ENCODE measurements around the gene TMEM59. TPM values are rescaled to one million over a fixed set of nuclear protein-coding genes. Genes with fewer than 3 reads are reported as not detected.
"Not testable (repeated sequence)": the region's sequence is repeated elsewhere in the genome, so short reads cannot be mapped to it uniquely, and the experiment has no call there.

Gene TMEM59
- total RNA-seq, 4 donors from 2014 or later = 238 to 466 (median 352) TPM

- 72 to 78% methylated on average over 7 of the region's 25 CpGs for WGBS, 2 donors (ENCODE audit: low coverage in 1 of 2)
- TF ChIP-seq POLR2AphosphoS5 (IDR thresholded peaks at IDR 0.05) = no peak
- TF ChIP-seq EP300 (IDR thresholded peaks at IDR 0.05) = no peak
- no peak for TF ChIP-seq POLR2A (IDR thresholded peaks at IDR 0.05)
- no peak for TF ChIP-seq CTCF (IDR thresholded peaks at IDR 0.05)
- ATAC-seq = no peak
Measured at GRCh38 chr1:54096227-54096876, 43.3 kb upstream of the TMEM59 start.

GRCh38 chr1:54095546-54096226 is 42.7 kb upstream of the TMEM59 start:
- no peaks in the 10 kb centered on the region for H3K27me3 ChIP-seq
- TF ChIP-seq EP300 (IDR thresholded peaks at IDR 0.05) (no peak), POLR2A (IDR thresholded peaks at IDR 0.05) (no peak), CTCF (IDR thresholded peaks at IDR 0.05) (no peak), POLR2AphosphoS5 (IDR thresholded peaks at IDR 0.05) (no peak)
- no peaks in the 10 kb centered on the region for H3K4me1 ChIP-seq
- H3K9me3 ChIP-seq = no peaks in the 10 kb centered on the region
- peak; percentile 48 for ATAC-seq
- WGBS, 2 donors (ENCODE audit: low coverage in 1 of 2) = 75 to 76% methylated on average over 6 to 8 of the region's 8 CpGs
- H3K27ac ChIP-seq = no peak overlapping the region
- peaks cover 0 to 29% of the 10 kb centered on the region in 2 donors for H3K36me3 ChIP-seq
- H3K4me3 ChIP-seq = no peak overlapping the region

More at GRCh38 chr1:54096227-54096876, 43.3 kb upstream of the TMEM59 start:
- H3K4me3 ChIP-seq = no peak overlapping the region
- H3K27me3 ChIP-seq = no peaks in the 10 kb centered on the region
- H3K27ac ChIP-seq = no peak overlapping the region
- H3K4me1 ChIP-seq = no peaks in the 10 kb centered on the region
- H3K36me3 ChIP-seq = peaks cover 0 to 29% of the 10 kb centered on the region in 2 donors
- no peaks in the 10 kb centered on the region for H3K9me3 ChIP-seq

GRCh38 chr1:54094730-54095105 is 41.7 kb upstream of the TMEM59 start:
- not testable (repeated sequence) for H3K4me1 ChIP-seq, H3K9me3 ChIP-seq, ATAC-seq, H3K27me3 ChIP-seq, H3K27ac ChIP-seq, H3K4me3 ChIP-seq
- WGBS, 2 donors (ENCODE audit: low coverage in 1 of 2) = no CpG with 5 or more reads among the region's 1 CpG
- peaks cover 0 to 29% of the 10 kb centered on the region in 2 donors for H3K36me3 ChIP-seq

GRCh38 chr1:54094001-54094729 is 41.2 kb upstream of the TMEM59 start:
- no peaks in the 10 kb centered on the region for H3K27me3 ChIP-seq
- WGBS, 2 donors (ENCODE audit: low coverage in 1 of 2) = 50 to 81% methylated on average over 1 to 3 of the region's 4 CpGs
- no peak for TF ChIP-seq POLR2A (IDR thresholded peaks at IDR 0.05)
- TF ChIP-seq CTCF (IDR thresholded peaks at IDR 0.05) = no peak
- no peak for TF ChIP-seq EP300 (IDR thresholded peaks at IDR 0.05)
- H3K9me3 ChIP-seq = no peaks in the 10 kb centered on the region
- no peak for ATAC-seq
- no peak overlapping the region for H3K4me3 ChIP-seq
- H3K36me3 ChIP-seq = peaks cover 0 to 26% of the 10 kb centered on the region in 2 donors
- H3K4me1 ChIP-seq = no peaks in the 10 kb centered on the region
- no peak overlapping the region for H3K27ac ChIP-seq

GRCh38 chr1:54091666-54092065 is 38.7 kb upstream of the TMEM59 start:
- TF ChIP-seq EP300 (IDR thresholded peaks at IDR 0.05) (no peak), POLR2AphosphoS5 (IDR thresholded peaks at IDR 0.05) (no peak), CTCF (IDR thresholded peaks at IDR 0.05) (no peak), POLR2A (IDR thresholded peaks at IDR 0.05) (no peak)
- Histone ChIP-seq H3K36me3 (peaks cover 0 to 13% of the 10 kb centered on the region in 2 donors), H3K4me3 (no peak overlapping the region), H3K4me1 (no peaks in the 10 kb centered on the region), H3K9me3 (no peaks in the 10 kb centered on the region), H3K27me3 (no peaks in the 10 kb centered on the region), H3K27ac (no peak overlapping the region)
- WGBS, 2 donors (ENCODE audit: low coverage in 1 of 2) = 82 to 87% methylated on average over 3 of the region's 3 CpGs
- ATAC-seq = no peak

Measured in gastroesophageal sphincter (tissue), 4 donors.